Measurements from ENCODE around the gene ATP5F1A.
"Not testable (repeated sequence)": the region's sequence is repeated elsewhere in the genome, so short reads cannot be mapped to it uniquely, and the experiment has no call there.

The ATP5F1A gene

DNA sequence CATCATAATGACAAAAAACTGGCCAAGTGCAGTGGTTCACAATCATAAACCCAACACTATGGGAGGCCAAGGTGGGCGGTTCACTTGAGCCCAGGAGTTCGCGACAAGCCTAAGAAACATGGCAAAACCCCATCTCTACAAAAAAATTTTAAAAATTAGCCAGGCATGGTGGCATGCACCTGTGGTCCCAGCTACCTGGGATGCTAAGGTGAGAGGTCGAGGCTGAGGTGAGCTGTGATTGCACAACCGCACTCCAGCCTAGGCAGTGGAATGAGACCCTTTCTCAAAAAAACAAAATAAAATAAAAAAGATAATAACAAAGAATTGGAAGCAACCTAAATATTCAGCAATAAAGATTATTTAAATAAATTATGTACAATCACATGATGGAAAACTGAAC is 47.8 kb downstream of the ATP5F1A start:
- WGBS, 2 experiments: 86 to 96% methylated on average over 4 to 5 of the region's 5 CpGs
- H3K9me3 ChIP-seq (ENCODE audit: control insufficient read depth, low read length): no peaks in the 10 kb centered on the region
- H3K27me3 ChIP-seq (ENCODE audit: control insufficient read depth, insufficient read depth, low read length, poor library complexity, severe bottlenecking): no peaks in the 10 kb centered on the region
- no peaks in the 10 kb centered on the region for H3K36me3 ChIP-seq (ENCODE audit: control insufficient read depth, insufficient read depth, low read length)
- H3K4me1 ChIP-seq (ENCODE audit: control insufficient read depth, insufficient read depth, low read length): no peaks in the 10 kb centered on the region
- no peak overlapping the region for H3K27ac ChIP-seq (ENCODE audit: insufficient read depth, low read depth, low read length, poor library complexity, severe bottlenecking)
- no peak overlapping the region for H3K4me3 ChIP-seq (ENCODE audit: insufficient read depth, low read depth, low read length)

DNA sequence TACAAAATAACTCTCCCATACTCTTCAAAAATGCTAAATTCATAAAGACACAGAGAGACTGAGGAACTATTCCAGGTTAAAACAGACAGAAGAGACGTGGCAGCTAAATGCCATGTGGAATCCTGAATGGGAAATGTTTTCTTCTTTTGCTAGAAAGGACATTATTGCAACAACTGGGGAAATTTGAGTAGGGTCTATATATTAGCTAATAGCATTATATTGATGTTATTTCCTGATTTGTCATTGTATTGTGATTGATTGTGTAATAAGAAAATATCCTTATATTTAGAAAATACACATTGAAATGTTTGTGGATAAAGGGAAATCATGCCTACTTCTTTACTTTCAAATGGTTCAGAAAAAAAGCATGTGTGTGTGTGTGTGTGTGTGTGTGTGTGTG is 49.5 kb downstream of the ATP5F1A start:
- Histone ChIP-seq H3K27ac (ENCODE audit: insufficient read depth, low read depth, low read length, poor library complexity, severe bottlenecking) (no peak overlapping the region), H3K27me3 (ENCODE audit: control insufficient read depth, insufficient read depth, low read length, poor library complexity, severe bottlenecking) (no peaks in the 10 kb centered on the region), H3K9me3 (ENCODE audit: control insufficient read depth, low read length) (no peaks in the 10 kb centered on the region), H3K4me1 (ENCODE audit: control insufficient read depth, insufficient read depth, low read length) (no peaks in the 10 kb centered on the region), H3K36me3 (ENCODE audit: control insufficient read depth, insufficient read depth, low read length) (no peaks in the 10 kb centered on the region), H3K4me3 (ENCODE audit: insufficient read depth, low read depth, low read length) (no peak overlapping the region)
- 95 to 100% methylated on average over 1 of the region's 1 CpG for WGBS, 2 experiments

DNA sequence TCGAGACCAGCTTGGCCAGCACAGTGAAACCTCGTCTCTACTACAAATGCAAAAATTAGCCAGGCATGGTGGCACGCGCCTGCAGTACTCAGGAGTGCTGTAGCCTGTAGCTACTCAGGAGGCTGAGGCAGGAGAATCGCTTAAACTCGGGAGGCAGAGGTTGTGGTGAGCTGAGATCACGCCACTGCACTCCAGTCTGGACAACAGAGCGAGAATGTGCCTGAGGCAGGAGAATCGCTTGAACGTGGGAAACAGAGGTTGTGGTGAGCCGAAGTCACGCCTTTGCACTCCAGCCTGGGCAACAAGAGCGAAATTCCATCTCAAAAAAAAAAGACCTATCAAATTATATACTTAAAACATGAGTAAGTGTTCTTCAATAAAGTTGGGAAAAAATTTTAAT is 50.7 kb downstream of the ATP5F1A start:
- not testable (repeated sequence) for H3K9me3 ChIP-seq (ENCODE audit: control insufficient read depth, low read length); H3K27ac ChIP-seq (ENCODE audit: insufficient read depth, low read depth, low read length, poor library complexity, severe bottlenecking); H3K4me3 ChIP-seq (ENCODE audit: insufficient read depth, low read depth, low read length); H3K27me3 ChIP-seq (ENCODE audit: control insufficient read depth, insufficient read depth, low read length, poor library complexity, severe bottlenecking); H3K36me3 ChIP-seq (ENCODE audit: control insufficient read depth, insufficient read depth, low read length); H3K4me1 ChIP-seq (ENCODE audit: control insufficient read depth, insufficient read depth, low read length)
- 90 to 93% methylated on average over 12 of the region's 13 CpGs for WGBS, 2 experiments

DNA sequence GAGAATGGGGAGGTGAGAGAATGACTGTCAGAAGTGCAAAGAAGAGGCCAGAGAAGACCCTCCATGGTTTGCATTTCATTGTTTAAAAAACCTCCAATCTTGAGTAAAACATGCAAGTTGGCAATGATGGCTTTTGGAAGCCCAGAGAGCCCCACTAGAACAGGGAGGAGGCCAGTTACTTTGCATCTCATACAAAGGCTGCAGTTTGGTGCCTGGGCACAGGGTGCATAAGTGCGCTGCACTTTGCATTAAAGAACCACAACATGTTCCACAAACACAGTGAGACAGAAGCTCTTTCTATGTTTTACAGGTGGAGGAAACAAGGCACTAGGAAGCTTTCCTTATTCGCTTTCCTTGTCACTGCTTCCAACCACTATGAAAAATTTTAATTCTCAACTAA is 51.4 kb downstream of the ATP5F1A start:
- Histone ChIP-seq H3K27ac (ENCODE audit: insufficient read depth, low read depth, low read length, poor library complexity, severe bottlenecking) (no peak overlapping the region), H3K4me1 (ENCODE audit: control insufficient read depth, insufficient read depth, low read length) (no peaks in the 10 kb centered on the region), H3K36me3 (ENCODE audit: control insufficient read depth, insufficient read depth, low read length) (no peaks in the 10 kb centered on the region), H3K27me3 (ENCODE audit: control insufficient read depth, insufficient read depth, low read length, poor library complexity, severe bottlenecking) (no peaks in the 10 kb centered on the region), H3K9me3 (ENCODE audit: control insufficient read depth, low read length) (no peaks in the 10 kb centered on the region), H3K4me3 (ENCODE audit: insufficient read depth, low read depth, low read length) (no peak overlapping the region)
- 97 to 100% methylated on average over 2 of the region's 2 CpGs for WGBS, 2 experiments

DNA sequence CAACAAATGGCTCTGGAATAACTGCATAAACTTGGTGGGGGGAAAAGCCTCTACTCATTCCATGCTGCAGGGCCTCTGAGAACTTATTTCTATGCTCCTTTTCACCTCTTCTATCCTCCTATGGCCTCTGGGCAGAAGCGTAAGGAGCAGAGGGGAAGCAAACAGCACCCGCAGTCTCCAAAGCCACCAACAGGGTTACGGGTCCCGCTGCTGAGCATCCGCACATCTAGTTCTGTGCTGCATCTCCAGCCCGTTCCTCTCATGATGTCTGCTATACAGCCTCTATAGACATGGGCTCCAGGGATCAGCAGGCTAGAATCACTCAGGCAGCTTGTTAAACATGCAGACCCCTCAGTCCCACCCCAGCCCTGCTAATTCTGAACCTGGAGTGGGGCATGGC is 52.0 kb downstream of the ATP5F1A start:
- 84 to 88% methylated on average over 6 of the region's 6 CpGs for WGBS, 2 experiments
- H3K4me1 ChIP-seq (ENCODE audit: control insufficient read depth, insufficient read depth, low read length): no peaks in the 10 kb centered on the region
- H3K4me3 ChIP-seq (ENCODE audit: insufficient read depth, low read depth, low read length): no peak overlapping the region

DNA sequence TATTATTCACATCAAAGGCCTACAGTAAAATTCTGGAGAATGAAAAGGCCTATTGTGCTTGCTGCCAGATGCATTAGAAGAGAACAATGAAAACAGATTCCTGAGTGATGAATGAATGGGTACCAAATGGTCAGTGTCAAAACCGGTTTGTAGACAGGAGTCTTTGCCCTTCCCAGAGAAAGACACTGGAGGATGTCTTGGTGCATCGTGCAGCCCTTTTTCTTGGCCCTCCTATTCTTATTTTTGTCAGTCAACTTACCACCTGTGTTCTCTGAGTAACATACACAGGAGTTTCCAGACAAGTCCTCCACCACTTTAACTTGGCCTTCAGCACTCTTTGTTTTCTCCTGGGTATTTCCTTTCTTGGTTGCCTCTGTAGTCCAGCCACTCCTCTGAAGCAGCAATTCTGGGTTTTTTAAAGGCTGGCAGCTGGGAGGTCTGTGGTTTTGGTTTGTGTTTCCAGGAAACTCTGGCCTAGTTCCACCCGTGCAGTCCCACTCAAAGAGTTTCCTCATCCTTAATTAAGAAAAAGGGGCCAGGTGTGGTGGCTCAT is 55.4 kb downstream of the ATP5F1A start:
- Histone ChIP-seq H3K27ac (ENCODE audit: insufficient read depth, low read depth, low read length, poor library complexity, severe bottlenecking) (no peak overlapping the region), H3K27me3 (ENCODE audit: control insufficient read depth, insufficient read depth, low read length, poor library complexity, severe bottlenecking) (no peaks in the 10 kb centered on the region), H3K4me3 (ENCODE audit: insufficient read depth, low read depth, low read length) (no peak overlapping the region), H3K4me1 (ENCODE audit: control insufficient read depth, insufficient read depth, low read length) (no peaks in the 10 kb centered on the region), H3K9me3 (ENCODE audit: control insufficient read depth, low read length) (no peaks in the 10 kb centered on the region), H3K36me3 (ENCODE audit: control insufficient read depth, insufficient read depth, low read length) (no peaks in the 10 kb centered on the region)
- WGBS, 2 experiments: 49 to 61% methylated on average over 3 of the region's 3 CpGs

More for the DNA sequence above, 52.0 kb downstream of the ATP5F1A start:
- Histone ChIP-seq H3K27me3 (ENCODE audit: control insufficient read depth, insufficient read depth, low read length, poor library complexity, severe bottlenecking) (no peaks in the 10 kb centered on the region), H3K36me3 (ENCODE audit: control insufficient read depth, insufficient read depth, low read length) (no peaks in the 10 kb centered on the region), H3K9me3 (ENCODE audit: control insufficient read depth, low read length) (no peaks in the 10 kb centered on the region), H3K27ac (ENCODE audit: insufficient read depth, low read depth, low read length, poor library complexity, severe bottlenecking) (no peak overlapping the region)

DNA sequence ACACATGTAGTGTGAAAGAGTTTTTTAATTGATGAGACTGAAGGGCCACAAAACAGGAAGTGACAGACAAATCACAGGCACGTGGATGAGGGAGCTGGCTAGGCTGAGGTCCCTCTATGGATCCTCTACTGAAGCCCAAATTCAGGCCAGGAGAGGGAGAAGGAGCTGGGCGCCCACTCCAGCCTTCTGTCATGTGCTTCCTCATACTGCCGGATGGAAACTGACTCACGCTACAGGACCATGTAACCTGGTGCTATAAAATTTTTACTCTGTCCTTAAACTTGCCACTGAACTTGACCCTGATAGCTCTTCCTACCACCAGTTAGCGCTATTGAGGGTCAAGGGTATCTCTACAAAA is 57.4 kb downstream of the ATP5F1A start:
- Histone ChIP-seq H3K9me3 (ENCODE audit: control insufficient read depth, low read length) (no peaks in the 10 kb centered on the region), H3K27ac (ENCODE audit: insufficient read depth, low read depth, low read length, poor library complexity, severe bottlenecking) (no peak overlapping the region), H3K36me3 (ENCODE audit: control insufficient read depth, insufficient read depth, low read length) (no peaks in the 10 kb centered on the region), H3K27me3 (ENCODE audit: control insufficient read depth, insufficient read depth, low read length, poor library complexity, severe bottlenecking) (no peaks in the 10 kb centered on the region), H3K4me3 (ENCODE audit: insufficient read depth, low read depth, low read length) (no peak overlapping the region), H3K4me1 (ENCODE audit: control insufficient read depth, insufficient read depth, low read length) (no peaks in the 10 kb centered on the region)
- 91% methylated on average over 5 of the region's 5 CpGs for WGBS, 2 experiments

DNA sequence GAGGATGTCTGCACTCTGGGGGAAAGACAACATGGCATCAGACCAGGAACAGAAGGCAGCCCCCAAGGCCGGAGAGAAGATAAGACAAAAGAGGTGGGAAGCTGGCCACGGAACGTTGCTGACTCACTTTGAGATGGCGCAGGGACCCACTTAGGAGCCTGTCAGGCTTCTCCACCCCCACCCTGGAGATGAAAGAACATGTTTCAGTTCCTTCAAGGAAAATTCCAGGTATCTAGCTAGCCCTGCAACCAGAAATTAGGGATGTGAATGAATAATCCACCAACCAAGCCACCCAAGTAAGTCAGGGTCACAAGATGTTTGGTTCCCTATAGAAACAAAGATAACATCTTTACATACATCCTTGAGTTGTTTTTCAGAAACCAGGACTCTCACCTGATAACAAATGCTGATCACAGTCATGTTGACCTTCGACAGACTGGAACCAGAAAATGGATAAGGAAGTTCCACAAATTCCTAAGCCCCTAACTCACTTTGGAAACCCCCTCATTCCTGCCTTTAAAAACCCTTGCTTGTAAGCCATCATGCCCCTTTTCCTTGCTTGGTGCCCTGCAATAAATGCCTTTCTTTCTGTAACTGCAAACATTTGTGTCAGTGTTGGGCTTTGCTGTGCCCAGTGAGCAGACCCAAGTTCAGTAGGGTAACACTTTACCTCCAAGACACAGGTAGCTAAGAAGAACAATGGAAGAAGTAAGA is 57.9 kb downstream of the ATP5F1A start:
- Histone ChIP-seq H3K27me3 (ENCODE audit: control insufficient read depth, insufficient read depth, low read length, poor library complexity, severe bottlenecking) (no peaks in the 10 kb centered on the region), H3K4me1 (ENCODE audit: control insufficient read depth, insufficient read depth, low read length) (no peaks in the 10 kb centered on the region), H3K36me3 (ENCODE audit: control insufficient read depth, insufficient read depth, low read length) (no peaks in the 10 kb centered on the region), H3K4me3 (ENCODE audit: insufficient read depth, low read depth, low read length) (no peak overlapping the region), H3K9me3 (ENCODE audit: control insufficient read depth, low read length) (no peaks in the 10 kb centered on the region), H3K27ac (ENCODE audit: insufficient read depth, low read depth, low read length, poor library complexity, severe bottlenecking) (no peak overlapping the region)
- WGBS, 2 experiments: 90 to 91% methylated on average over 5 of the region's 5 CpGs

DNA sequence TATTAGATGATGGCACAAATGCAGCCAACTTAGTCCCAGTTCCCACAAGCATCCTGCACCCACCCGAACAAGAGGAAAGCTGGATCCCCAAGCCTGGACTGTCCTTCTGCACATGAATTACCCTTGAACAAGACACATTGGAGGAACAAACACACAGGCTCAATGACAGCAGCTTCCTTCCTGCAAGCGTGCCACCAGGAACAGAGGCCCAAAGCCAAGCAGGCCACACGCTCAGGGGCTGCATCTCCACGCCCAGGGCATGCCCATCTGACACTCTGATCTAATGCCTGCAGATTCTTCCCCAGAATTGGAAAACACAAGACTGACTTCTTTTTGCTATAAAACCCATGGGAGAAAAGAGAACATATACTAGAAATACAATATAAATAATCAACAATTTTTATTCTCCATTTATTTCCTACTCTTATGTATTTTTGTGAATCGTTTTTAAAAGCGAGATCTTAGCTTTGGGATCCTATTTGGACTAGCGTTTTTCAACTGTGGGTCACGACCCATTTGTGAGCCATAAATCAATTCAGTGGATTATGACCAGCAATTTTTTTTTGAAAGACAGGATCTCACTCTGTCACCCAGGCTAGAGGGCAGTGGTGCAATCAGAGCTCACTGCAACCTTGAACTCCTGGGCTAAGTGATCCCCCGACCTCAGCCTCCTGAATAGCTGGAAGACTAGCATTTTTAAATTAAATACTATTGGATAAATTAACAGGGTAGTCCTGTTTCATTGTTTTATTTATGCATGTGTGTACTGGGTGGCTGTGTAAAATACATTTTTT is 60.4 kb downstream of the ATP5F1A start:
- Histone ChIP-seq H3K27ac (ENCODE audit: insufficient read depth, low read depth, low read length, poor library complexity, severe bottlenecking) (no peak overlapping the region), H3K36me3 (ENCODE audit: control insufficient read depth, insufficient read depth, low read length) (no peaks in the 10 kb centered on the region), H3K9me3 (ENCODE audit: control insufficient read depth, low read length) (no peaks in the 10 kb centered on the region), H3K4me1 (ENCODE audit: control insufficient read depth, insufficient read depth, low read length) (no peaks in the 10 kb centered on the region), H3K4me3 (ENCODE audit: insufficient read depth, low read depth, low read length) (no peak overlapping the region), H3K27me3 (ENCODE audit: control insufficient read depth, insufficient read depth, low read length, poor library complexity, severe bottlenecking) (no peaks in the 10 kb centered on the region)
- WGBS, 2 experiments: 92 to 95% methylated on average over 9 of the region's 9 CpGs

All from ectodermal cell (in vitro differentiated cells).